SU-DHL-6 (cell line): ENCODE results near the gene TRIM38.
"Not testable (repeated sequence)": the region's sequence is repeated elsewhere in the genome, so short reads cannot be mapped to it uniquely, and the experiment has no call there.

Experiments
- H2AFZ ChIP-seq: fragments of 200-600 bp; sonication (generic); 2 replicates; pipeline ENCODE4 v1.6.1; 2014; ENCODE audit warnings: low read depth, mild to moderate bottlenecking, moderate library complexity, mixed read lengths, antibody characterized with exemption, low read length; ENCODE audit not compliant: severe bottlenecking
- H3F3A ChIP-seq: fragments of 200-600 bp; shearing (Covaris generic); 2 replicates; pipeline ENCODE4 v1.6.0; 2016; ENCODE audit warnings: antibody characterized with exemption, mild to moderate bottlenecking; ENCODE audit not compliant: insufficient read depth
- H3K27ac ChIP-seq: fragments of 200-600 bp; sonication (generic); 2 replicates; pipeline ENCODE4 v1.5.1; 2016; ENCODE audit warnings: low read depth, mild to moderate bottlenecking, low read length, moderate library complexity, mixed read lengths
- H3K27me3 ChIP-seq: fragments of 200-600 bp; sonication (generic), shearing (Covaris generic); 2 replicates; pipeline ENCODE4 v1.6.0; 2014; ENCODE audit warnings: mild to moderate bottlenecking, low read length
- H3K36me3 ChIP-seq: fragments of 200-600 bp; sonication (generic); 2 replicates; pipeline ENCODE4 v1.6.1; 2014; ENCODE audit warnings: mild to moderate bottlenecking, low read length, mixed read lengths
- H3K4me2 ChIP-seq: fragments of 300-600, 200-600 bp; shearing (Covaris generic), sonication (generic); 2 replicates; pipeline ENCODE4 v1.6.0; 2014; ENCODE audit warnings: low read length, low read depth, mild to moderate bottlenecking; ENCODE audit not compliant: poor library complexity, severe bottlenecking
- H3K4me3 ChIP-seq: fragments of 200-600 bp; sonication (generic); 2 replicates; pipeline ENCODE4 v1.5.1; 2014; ENCODE audit warnings: antibody characterized with exemption, low read length, mild to moderate bottlenecking, mixed read lengths; ENCODE audit not compliant: insufficient read depth, poor library complexity, severe bottlenecking
- H3K79me2 ChIP-seq: fragments of 200-600 bp; sonication (generic); 2 replicates; pipeline ENCODE4 v1.6.1; 2014; ENCODE audit warnings: mild to moderate bottlenecking, low read length, moderate library complexity; ENCODE audit not compliant: insufficient read depth
- H3K9ac ChIP-seq: fragments of 200-600 bp; sonication (generic); 2 replicates; pipeline ENCODE4 v1.7.0; 2014; ENCODE audit warnings: mild to moderate bottlenecking, low read length
- H3K9me2 ChIP-seq: fragments of 200-600 bp; sonication (generic); replicated peaks from 2 replicates; pipeline ENCODE4 v1.6.1; 2014; ENCODE audit warnings: low read length; ENCODE audit not compliant: insufficient read depth
- H3K9me3 ChIP-seq: fragments of 200-600 bp; sonication (generic); 2 replicates; pipeline ENCODE4 v1.6.1; 2014; ENCODE audit warnings: low read length, mixed read lengths; ENCODE audit not compliant: insufficient read depth
- H4K20me1 ChIP-seq: fragments of 200-600 bp; sonication (generic); 2 replicates; pipeline ENCODE4 v1.6.1; 2014; ENCODE audit warnings: low read depth, mild to moderate bottlenecking, antibody characterized with exemption, low read length, moderate library complexity, mixed read lengths
- CTCF ChIP-seq: fragments of 200-600 bp; sonication (generic); IDR thresholded peaks from one replicate; pipeline ENCODE4 v1.5.1; 2017; ENCODE audit warnings: antibody characterized with exemption, mild to moderate bottlenecking, low read length, moderate library complexity; ENCODE audit not compliant: insufficient read depth, poor library complexity, severe bottlenecking
- EZH2phosphoT487 ChIP-seq: fragments of 200-600 bp; sonication (generic), shearing (Covaris generic); conservative IDR thresholded peaks from 2 replicates; pipeline ENCODE4 v1.6.1; 2018; ENCODE audit warnings: mild to moderate bottlenecking, antibody characterized with exemption, low read length, moderate library complexity, mixed read lengths

Gene TRIM38

GRCh38 chr6:26003102-26003694 is 40.6 kb downstream of the TRIM38 start:
- Histone ChIP-seq H3K27me3 (no peaks in the 10 kb centered on the region), H3K9ac (no peak overlapping the region), H4K20me1 (no peaks in the 10 kb centered on the region), H2AFZ (no peak overlapping the region), H3K4me3 (no peak overlapping the region), H3K9me3 (no peaks in the 10 kb centered on the region), H3K27ac (no peak overlapping the region), H3K4me2 (no peak overlapping the region), H3K79me2 (no peaks in the 10 kb centered on the region), H3K36me3 (peaks cover 3% of the 10 kb centered on the region; the same call in 1 of the 2 replicates), H3F3A (no peaks in the 10 kb centered on the region), H3K9me2 (no peaks in the 10 kb centered on the region)
- TF ChIP-seq CTCF (peak; percentile 78), EZH2phosphoT487 (no peak)

- H3K27ac ChIP-seq: no peak overlapping the region
- no peaks in the 10 kb centered on the region; the same call in 1 of the 2 replicates for H3K36me3 ChIP-seq
- no peaks in the 10 kb centered on the region for H3K79me2 ChIP-seq
- H4K20me1 ChIP-seq: no peaks in the 10 kb centered on the region
- H2AFZ ChIP-seq: no peak overlapping the region
- no peaks in the 10 kb centered on the region for H3F3A ChIP-seq
- TF ChIP-seq CTCF: no peak
- TF ChIP-seq EZH2phosphoT487: no peak
- H3K9me3 ChIP-seq: no peaks in the 10 kb centered on the region
- no peaks in the 10 kb centered on the region for H3K27me3 ChIP-seq
- H3K4me2 ChIP-seq: no peak overlapping the region
- H3K9ac ChIP-seq: no peak overlapping the region
- no peak overlapping the region for H3K4me3 ChIP-seq
- H3K9me2 ChIP-seq: no peaks in the 10 kb centered on the region
These were observed 43.7 kb downstream of the TRIM38 start for GRCh38 chr6:26006086-26006939.

GRCh38 chr6:26006940-26007305 is 44.3 kb downstream of the TRIM38 start:
- H3K27me3 ChIP-seq, H3K36me3 ChIP-seq, H2AFZ ChIP-seq, H3K4me3 ChIP-seq, H3K4me2 ChIP-seq, H4K20me1 ChIP-seq, H3K27ac ChIP-seq, H3K9me2 ChIP-seq, H3K79me2 ChIP-seq, H3F3A ChIP-seq, H3K9me3 ChIP-seq, H3K9ac ChIP-seq: not testable (repeated sequence)

GRCh38 chr6:26008470-26008869 is 45.9 kb downstream of the TRIM38 start:
- no peaks in the 10 kb centered on the region for H3F3A ChIP-seq
- TF ChIP-seq CTCF (no peak), EZH2phosphoT487 (no peak)
- no peaks in the 10 kb centered on the region for H3K79me2 ChIP-seq
- no peak overlapping the region for H3K4me3 ChIP-seq
- no peak overlapping the region for H2AFZ ChIP-seq
- no peaks in the 10 kb centered on the region for H3K27me3 ChIP-seq
- no peak overlapping the region for H3K27ac ChIP-seq
- no peaks in the 10 kb centered on the region for H4K20me1 ChIP-seq
- no peaks in the 10 kb centered on the region for H3K9me3 ChIP-seq
- H3K9ac ChIP-seq: no peak overlapping the region
- H3K36me3 ChIP-seq: no peaks in the 10 kb centered on the region
- H3K9me2 ChIP-seq: no peaks in the 10 kb centered on the region
- no peak overlapping the region for H3K4me2 ChIP-seq
